Amniotic epithelial cell (primary cell): ENCODE measurements around the gene NNT.
A peak's percentile ranks its signal among the peaks of the same experiment; 100 is the strongest.
"Not testable (repeated sequence)": the region's sequence is repeated elsewhere in the genome, so short reads cannot be mapped to it uniquely, and the experiment has no call there.

Experiments used
- DNase-seq: peaks from one replicate; pipeline ENCODE4 v3.0.0-alpha.2; 2010; ENCODE audit warnings: low read depth

Gene NNT

DNA sequence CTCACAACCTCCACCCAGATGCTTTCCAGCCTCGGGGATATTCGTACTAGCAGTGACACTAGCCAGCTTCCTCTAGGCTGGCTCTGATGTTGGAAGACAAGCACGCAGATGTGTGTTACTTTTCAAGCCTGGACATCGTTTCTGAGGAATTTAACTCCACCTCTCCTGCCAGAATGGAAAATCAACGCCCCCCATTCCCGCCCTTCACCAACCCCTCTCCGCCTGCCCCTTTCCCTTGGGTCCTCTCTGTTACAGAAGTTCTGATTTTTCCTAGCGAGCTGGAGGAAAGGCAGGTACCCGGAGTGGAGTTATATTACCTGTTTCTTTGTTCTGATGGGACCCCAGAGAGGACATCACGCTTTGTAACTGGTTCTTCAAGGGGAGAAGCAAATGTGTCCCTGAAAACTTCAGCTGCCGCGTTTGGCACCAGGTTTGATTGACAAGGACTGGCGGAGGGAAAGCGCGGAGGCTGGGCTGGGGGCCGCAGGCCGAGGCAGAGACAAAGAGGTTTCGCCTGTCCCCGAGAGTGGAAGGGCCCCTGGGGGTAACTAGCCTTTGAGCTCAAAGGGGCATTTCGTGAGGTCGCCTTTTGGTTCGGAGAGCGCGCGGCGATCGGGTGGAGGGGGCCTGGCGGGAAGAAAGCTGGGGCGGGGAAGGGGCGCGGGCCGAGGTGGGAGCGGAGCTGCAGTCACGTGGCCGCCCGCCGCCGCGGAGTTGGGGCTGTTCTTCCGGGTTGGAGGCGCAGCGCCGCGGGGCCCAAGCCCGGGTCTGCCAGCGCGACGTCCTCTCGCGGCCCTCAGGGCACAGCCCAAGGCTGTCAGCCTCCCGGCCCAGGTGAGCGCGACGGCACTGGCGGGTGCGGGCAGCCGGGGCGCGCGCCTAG, at the start of gene NNT:
TSS of gene NNT (plus strand) at position 720 of the 883 bp plus-strand sequence. CDS start 6,016 bp downstream, outside the sequence.
- DNase-seq: peak; percentile 50

DNA sequence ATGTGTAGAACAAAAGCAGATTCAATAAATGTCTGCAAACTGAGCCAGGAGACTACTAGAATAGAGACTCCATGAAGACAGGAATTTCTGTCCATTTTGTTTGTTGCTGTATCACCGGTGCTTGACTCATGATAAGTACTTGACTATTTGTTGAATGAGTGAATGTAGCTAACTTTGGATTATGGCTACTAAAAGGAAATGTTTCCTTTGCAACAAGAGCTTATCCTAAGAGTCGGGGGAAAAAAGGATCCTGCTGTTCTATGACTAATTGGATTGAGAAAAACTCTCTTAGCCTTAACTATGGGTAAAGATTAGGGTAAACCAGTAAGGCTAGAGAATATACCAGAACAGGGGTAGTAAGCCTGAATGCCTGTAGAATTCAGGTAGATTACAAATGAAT, 49.6 kb upstream of the NNT start:
- peak; percentile 29 for DNase-seq

GRCh38 chr5:43554497-43554896, 48.5 kb upstream of the NNT start:
- DNase-seq: no peak

DNA sequence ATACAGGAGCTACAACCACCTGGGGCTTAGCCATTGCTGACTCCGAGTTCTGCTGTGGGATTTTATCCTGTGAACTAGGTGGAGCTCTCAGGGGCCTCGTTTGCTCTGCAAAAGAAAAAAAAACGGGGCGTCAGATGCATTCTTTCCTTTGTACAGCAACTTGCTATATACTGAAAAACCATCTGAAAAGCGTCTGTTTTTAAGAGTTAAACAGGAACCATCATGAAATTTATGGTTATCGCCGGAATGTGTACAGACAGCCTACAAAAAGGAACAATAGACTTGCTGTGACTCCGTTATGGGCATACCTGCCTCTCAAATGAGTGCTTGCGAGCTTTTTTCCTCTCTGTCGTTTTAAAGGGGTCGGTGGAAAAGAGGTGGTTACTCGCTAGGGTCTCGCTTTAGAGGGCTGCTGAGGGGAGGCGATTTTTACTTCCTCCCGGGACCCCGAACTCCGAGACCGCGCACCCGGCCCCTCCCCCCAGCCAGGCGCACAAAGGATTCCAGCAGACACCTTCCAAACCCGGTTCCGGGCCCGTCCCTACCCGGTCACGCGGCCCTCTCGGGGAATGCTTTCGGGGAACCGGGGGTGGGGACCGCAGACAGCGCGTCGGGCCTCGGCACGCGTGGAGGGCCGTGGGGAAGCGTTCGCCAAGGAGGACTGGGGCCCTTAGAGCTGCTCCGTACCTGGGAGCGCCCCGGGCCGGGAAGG, 46.9 kb upstream of the NNT start:
- DNase-seq: peak; percentile 30

- DNase-seq: not testable (repeated sequence)
Observed at GRCh38 chr5:43556607-43556856, 46.4 kb upstream of the NNT start.

- peak; percentile 85 for DNase-seq
Observed at GRCh38 chr5:43556857-43557542, 46.0 kb upstream of the NNT start, which contains the start of gene PAIP1. Gene PAIP1, minus strand, starts transcription at chr5:43557077. Its CDS starts 231 bp downstream, at chr5:43556846.

DNA sequence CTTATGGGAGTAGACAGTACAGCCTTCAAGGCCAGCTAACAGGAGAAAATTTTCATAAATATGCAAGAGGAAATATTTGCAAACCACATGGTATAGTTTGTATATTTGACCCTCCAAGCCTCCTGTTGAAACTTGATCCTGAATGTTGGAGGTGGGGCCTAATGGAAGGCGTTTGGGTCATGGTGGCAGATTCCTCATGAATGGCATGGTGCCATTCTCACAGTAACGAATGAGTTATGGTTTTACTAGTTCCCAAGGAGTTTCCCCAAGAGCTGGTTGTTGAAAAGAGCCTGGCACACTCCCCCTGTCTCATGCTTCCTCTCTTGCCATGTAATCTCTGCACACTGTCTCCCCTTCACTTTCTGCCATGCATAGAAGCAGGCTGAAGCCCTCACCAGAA, 42.9 kb upstream of the NNT start:
- DNase-seq: peak; percentile 25

GRCh38 chr5:43561356-43561755, 41.6 kb upstream of the NNT start:
- no peak for DNase-seq

DNA sequence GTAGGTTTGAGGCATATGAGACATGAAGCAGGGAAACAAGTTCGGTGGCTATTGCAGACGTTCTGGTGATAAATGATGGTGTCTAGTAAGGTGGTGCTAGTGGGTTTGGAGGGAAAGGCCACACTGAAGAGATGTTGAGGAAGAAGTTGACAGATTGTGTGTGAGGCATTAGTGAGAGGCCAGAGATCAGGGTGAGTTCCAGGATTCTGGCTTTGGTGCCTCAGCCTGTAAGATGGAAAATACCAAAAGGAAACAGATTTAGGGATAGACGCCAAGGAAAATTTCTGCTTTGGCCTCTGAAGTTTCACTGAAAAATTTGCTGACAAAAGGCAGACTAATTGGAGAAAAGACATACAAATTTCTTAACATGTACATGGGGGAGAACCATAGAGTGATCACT, 39.7 kb upstream of the NNT start:
- DNase-seq: no peak

DNA sequence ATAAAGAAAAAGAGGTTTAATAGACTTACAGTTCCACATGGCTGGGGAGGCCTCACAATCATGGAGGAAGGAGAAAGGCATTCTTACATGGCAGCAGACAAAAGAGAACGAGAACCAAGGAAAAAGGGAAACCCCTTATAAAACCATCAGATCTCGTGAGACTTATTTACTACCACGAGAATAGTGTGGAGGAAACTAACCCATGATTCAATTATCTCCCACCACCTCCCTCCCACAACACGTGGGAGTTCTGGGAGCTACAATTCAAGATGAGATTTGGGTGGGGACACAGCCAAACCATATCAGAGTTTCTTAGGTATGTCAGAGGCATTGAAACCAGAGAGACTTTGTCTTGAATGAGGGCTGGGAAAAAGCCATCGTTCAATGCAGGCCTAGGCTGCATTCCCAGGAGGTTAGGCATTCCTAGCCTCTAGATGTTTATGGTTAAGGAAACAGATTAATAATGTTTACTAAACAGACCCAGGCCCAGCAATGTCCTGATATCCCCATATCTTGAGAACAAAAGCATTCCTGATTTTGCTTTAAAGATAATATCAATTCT, 38.6 kb upstream of the NNT start:
- DNase-seq: no peak

- no peak for DNase-seq
Observed at GRCh38 chr5:43565043-43565442, 37.9 kb upstream of the NNT start.

- no peak for DNase-seq
Observed at GRCh38 chr5:43567967-43568366, 35.0 kb upstream of the NNT start.

DNA sequence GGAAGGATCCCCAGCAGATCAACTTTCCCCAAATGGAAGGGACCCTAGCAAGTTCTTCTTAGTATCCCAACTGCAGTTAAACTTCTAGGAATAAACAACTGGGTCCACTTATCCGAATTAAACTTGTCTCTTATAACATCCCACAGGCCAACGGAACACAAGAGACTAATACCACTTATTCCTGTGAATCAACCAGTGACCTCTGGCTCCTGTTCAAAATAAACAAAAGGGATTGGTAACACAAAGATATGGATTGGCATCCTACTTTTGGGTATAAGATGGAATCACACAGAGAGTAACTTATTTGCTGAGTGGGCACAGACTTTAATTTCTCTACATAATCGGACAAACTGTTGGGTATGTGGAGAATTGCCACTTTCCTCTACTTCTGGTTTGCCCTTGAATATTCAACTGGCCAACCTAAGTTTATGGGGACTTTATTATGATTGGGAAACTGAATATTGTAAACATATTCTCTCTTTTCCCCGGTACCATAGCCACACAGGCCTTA, 33.7 kb upstream of the NNT start:
- no peak for DNase-seq

- DNase-seq: no peak
Observed at GRCh38 chr5:43570450-43571158, 32.4 kb upstream of the NNT start.

- peak; percentile 20 for DNase-seq
Observed at GRCh38 chr5:43571237-43571636, 31.7 kb upstream of the NNT start.

- no peak for DNase-seq
Observed at GRCh38 chr5:43572357-43572756, 30.6 kb upstream of the NNT start.

GRCh38 chr5:43573058-43573457, 29.9 kb upstream of the NNT start:
- DNase-seq: no peak

- DNase-seq: not testable (repeated sequence)
Observed at GRCh38 chr5:43580402-43581210, 22.4 kb upstream of the NNT start.

- no peak for DNase-seq
Observed at GRCh38 chr5:43581398-43581797, 21.6 kb upstream of the NNT start.

DNA sequence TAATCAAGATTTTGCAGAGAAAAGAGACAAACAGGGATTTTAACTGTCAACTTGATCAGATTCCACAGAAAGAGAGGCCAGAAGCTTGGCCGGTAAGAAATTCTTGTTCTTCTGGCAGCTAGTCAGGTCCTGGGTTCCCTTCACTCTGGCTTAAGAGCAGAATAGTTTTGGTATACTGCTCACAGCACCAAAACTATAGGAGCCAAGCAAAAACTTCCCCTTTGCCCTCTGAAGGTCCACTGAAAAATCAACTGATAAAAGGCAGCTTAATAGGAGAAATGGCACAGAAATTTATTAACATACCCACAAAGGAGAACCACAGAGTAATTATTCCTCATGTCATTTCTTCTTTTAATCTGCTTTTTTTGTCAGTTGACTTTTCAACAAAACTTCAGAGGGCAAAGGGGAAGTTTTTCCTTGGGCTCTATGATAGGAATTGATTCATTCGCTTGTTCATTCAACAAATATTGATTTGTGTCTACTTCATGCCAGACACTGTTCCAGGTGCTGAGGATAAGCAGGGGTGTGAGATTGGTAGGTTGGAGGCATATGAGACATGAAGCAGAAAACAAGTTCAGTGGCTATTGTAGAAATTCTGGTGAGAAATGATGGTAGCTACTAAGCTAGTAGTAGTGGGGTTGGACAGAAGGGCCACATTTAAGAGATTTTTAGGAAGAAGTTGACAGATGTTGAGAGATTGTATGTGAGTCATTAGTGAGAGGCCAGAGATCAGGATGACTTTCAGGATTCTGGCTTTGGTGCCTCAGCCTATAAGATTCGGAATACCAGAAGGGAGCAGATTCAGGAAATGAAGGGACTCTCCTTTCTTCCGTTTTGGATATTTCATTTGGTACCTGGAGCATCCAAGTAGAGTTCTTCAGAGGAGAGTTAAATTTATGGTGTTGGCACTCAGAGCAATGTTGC, 20.6 kb upstream of the NNT start:
- DNase-seq: no peak
